ENCODE results near the gene PHC2. TPM values are rescaled to one million over a fixed set of nuclear protein-coding genes. Genes with fewer than 3 reads are reported as not detected.

Gene PHC2
- total and polyA plus RNA-seq, 11 donors: 79.7 to 194 (median 99.4) TPM

DNA sequence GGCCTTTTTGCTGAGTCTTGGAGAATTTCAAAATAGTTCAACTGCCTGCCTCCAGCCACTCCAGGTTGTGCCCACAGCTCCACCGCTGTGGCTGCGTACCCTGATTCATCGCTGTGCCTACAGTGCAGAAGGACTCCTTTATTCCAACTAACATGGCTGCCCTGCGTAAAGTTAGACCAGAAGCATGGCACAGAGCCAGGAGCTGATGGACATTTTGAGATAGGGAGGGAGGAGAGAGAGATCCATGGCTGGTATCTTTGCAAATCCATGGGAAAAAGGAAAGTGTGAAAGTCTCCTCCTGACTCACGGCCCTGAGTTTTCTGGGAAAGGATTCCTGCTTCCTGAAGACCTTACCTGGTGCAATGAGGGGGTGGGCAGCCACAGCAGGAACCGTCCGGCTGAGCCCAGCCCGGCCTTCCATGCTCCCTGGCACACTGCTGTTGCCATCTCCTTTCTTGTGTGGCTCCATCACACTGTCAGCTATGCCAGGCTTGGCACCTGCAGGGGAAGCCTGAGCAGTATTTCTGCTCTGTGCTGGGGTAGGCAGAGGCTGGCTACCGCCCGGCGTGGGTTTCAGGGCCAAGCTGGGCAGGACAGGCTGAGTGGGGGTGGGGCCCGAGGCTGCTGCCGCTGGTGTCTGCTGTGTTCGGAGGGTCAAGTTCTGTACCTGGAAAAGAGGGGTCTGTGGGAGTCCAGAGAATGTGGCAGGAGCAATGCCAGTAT is 64.0 kb downstream of the PHC2 start:
- peaks cover 17 to 78% (median 62%) of the 10 kb centered on the region in 12 donors for H3K4me1 ChIP-seq
- H3K36me3 ChIP-seq: peaks cover 0 to 22% (median 9%) of the 10 kb centered on the region in 9 donors
- no peaks in the 10 kb centered on the region for H3K9me3 ChIP-seq
- 58 to 63% (median 61%) methylated on average over 14 of the region's 14 CpGs for WGBS, 4 donors
- H3K4me3 ChIP-seq: no peak overlapping the region
- peak overlapping the region in 11 of 12 donors; percentile 74 to 92 (median 81) for H3K27ac ChIP-seq
- no peaks in the 10 kb centered on the region for H3K27me3 ChIP-seq
- TF ChIP-seq, protein P1, sequence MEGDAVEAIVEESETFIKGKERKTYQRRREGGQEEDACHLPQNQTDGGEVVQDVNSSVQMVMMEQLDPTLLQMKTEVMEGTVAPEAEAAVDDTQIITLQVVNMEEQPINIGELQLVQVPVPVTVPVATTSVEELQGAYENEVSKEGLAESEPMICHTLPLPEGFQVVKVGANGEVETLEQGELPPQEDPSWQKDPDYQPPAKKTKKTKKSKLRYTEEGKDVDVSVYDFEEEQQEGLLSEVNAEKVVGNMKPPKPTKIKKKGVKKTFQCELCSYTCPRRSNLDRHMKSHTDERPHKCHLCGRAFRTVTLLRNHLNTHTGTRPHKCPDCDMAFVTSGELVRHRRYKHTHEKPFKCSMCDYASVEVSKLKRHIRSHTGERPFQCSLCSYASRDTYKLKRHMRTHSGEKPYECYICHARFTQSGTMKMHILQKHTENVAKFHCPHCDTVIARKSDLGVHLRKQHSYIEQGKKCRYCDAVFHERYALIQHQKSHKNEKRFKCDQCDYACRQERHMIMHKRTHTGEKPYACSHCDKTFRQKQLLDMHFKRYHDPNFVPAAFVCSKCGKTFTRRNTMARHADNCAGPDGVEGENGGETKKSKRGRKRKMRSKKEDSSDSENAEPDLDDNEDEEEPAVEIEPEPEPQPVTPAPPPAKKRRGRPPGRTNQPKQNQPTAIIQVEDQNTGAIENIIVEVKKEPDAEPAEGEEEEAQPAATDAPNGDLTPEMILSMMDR (IDR thresholded peaks at IDR 0.05): no peak
- TF ChIP-seq POLR2A (IDR thresholded peaks at IDR 0.05): no peak
- DNase-seq: peak in 3 of 5 donors; percentile 40 to 67 (median 40)
- intact Hi-C loops (cut with DNase I): loop anchor here (1.0 to 10.0 kb wide), 22 partner anchors 35 to 272 kb away; partner anchors contain the start of gene ZSCAN20 (in 3 of the 10)
- peak; percentile 4 to 29 (median 6) for ATAC-seq

DNA sequence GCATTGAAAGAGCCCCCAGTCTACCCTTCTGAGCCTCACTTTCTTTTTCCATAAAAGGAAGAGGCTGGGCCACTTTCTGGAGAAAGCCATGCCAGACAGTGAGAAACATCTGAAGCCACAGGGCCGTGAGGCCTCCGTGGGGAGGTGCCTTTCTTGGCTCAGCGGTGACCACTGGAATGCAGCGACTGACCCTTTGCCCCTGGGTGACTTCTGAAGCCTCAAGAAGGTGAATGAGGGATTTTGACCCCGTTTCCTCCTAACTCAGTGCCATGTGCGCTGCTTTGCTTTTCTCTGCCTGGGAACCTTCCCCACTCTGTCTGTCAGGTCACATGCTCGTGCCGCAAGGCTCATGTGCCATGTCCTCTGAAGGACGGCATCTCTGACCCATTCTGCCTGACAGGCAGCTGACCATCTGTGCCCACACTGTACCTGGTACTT is 65.3 kb downstream of the PHC2 start:
- H3K4me1 ChIP-seq: peaks cover 17 to 87% (median 73%) of the 10 kb centered on the region in 12 donors
- peak in 4 of 5 donors; percentile 50 to 81 (median 64) for DNase-seq

DNA sequence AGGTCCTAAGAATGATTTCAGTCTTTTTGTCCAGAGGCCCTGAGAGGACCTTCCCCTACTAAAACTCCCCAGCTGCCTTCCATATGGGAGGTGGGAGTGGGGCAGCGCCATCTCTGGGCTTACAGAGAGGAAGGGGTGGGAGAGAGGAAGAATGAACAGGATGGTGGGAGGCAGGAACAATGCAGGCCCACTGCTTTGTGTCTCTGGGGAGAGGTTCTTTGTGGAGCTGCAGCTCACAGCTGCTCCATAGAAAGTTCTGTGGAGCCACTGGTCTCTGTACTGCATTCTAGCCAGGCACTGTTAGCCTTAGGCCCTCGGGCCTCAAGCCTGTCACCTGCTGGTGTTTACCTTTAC is 66.4 kb downstream of the PHC2 start:
- H3K4me3 ChIP-seq: no peak overlapping the region
- peaks cover 17 to 87% (median 73%) of the 10 kb centered on the region in 12 donors for H3K4me1 ChIP-seq
- no peak for TF ChIP-seq POLR2A (IDR thresholded peaks at IDR 0.05)
- TF ChIP-seq, protein P1 (IDR thresholded peaks at IDR 0.05): no peak
- H3K36me3 ChIP-seq: peaks cover 0 to 17% (median 3%) of the 10 kb centered on the region in 9 donors
- WGBS, 4 donors: 30 to 61% (median 41%) methylated on average over 2 of the region's 2 CpGs
- peak in 2 of 4 donors; percentile 1 for ATAC-seq
- intact Hi-C loops (cut with DNase I): loop anchor here in 8 of 10 donors (2.0 to 10.0 kb wide), 6 partner anchors 14 to 270 kb away; no protein-coding TSS in a partner anchor
- no peak for DNase-seq
- H3K9me3 ChIP-seq: no peaks in the 10 kb centered on the region
- peak overlapping the region; percentile 27 to 92 (median 80) for H3K27ac ChIP-seq
- H3K27me3 ChIP-seq: no peaks in the 10 kb centered on the region

More for the DNA sequence above, 65.3 kb downstream of the PHC2 start:
- intact Hi-C loops (cut with DNase I): loop anchor here (2.0 to 10.0 kb wide), 17 partner anchors 15 to 271 kb away; partner anchors contain the start of gene ZSCAN20 (in 3 of the 10)
- H3K36me3 ChIP-seq: peaks cover 0 to 19% (median 3%) of the 10 kb centered on the region in 9 donors
- TF ChIP-seq, protein P1 (IDR thresholded peaks at IDR 0.05): no peak
- TF ChIP-seq POLR2A (IDR thresholded peaks at IDR 0.05): no peak
- no peak overlapping the region for H3K4me3 ChIP-seq
- WGBS, 4 donors: 26 to 31% (median 29%) methylated on average over 9 of the region's 9 CpGs
- peak; percentile 44 to 64 (median 52) for ATAC-seq
- no peaks in the 10 kb centered on the region for H3K9me3 ChIP-seq
- H3K27ac ChIP-seq: peak overlapping the region in 11 of 12 donors; percentile 74 to 92 (median 81)
- no peaks in the 10 kb centered on the region for H3K27me3 ChIP-seq

DNA sequence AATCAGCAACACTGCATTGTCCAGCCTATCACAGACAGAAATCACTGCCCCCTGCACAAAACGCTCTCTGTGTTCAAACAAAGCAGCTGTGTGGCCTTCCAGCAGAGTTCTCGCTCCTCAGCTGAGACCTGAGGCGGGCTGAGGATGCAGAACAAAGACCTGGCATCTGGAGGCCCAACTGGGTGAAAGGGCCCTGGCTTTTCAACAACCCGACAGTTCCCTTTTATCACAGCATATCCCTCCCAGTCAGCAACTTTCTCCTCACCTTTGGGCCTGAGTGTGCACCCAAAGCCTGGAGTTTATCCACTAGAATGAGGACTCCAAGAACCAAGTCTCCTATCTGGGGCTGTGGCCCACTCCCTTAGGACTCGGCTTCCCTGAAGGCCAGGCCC is 67.4 kb downstream of the PHC2 start:
- no peak for ATAC-seq
- 30 to 52% (median 49%) methylated on average over 4 to 5 of the region's 5 CpGs for WGBS, 4 donors
- H3K4me1 ChIP-seq: peaks cover 17 to 95% (median 73%) of the 10 kb centered on the region in 12 donors
- no peak overlapping the region for H3K4me3 ChIP-seq
- peaks cover 0 to 6% (median 0%) of the 10 kb centered on the region in 9 donors for H3K36me3 ChIP-seq
- peak overlapping the region; percentile 50 to 86 (median 70) for H3K27ac ChIP-seq
- no peak for DNase-seq
- intact Hi-C loops (cut with DNase I): loop anchor here in 7 of 10 donors (5.0 to 10.0 kb wide), 5 partner anchors 139 to 269 kb away; no protein-coding TSS in a partner anchor
- H3K9me3 ChIP-seq: no peaks in the 10 kb centered on the region
- H3K27me3 ChIP-seq: no peaks in the 10 kb centered on the region
- no peak for TF ChIP-seq POLR2A (IDR thresholded peaks at IDR 0.05)
- TF ChIP-seq, protein P1 (IDR thresholded peaks at IDR 0.05): no peak

Data from heart left ventricle (tissue), 16 donors.